GM21619 (cell line): ENCODE results near the gene HARBI1.
A peak's percentile ranks its signal among the peaks of the same experiment; 100 is the strongest.

Experiments used
- ATAC-seq: cut with Tn5 transposase; IDR thresholded peaks from one replicate; pipeline ENCODE4 v1.9.1; 2021; ENCODE audit not compliant: unreplicated experiment

Gene HARBI1, protein sequence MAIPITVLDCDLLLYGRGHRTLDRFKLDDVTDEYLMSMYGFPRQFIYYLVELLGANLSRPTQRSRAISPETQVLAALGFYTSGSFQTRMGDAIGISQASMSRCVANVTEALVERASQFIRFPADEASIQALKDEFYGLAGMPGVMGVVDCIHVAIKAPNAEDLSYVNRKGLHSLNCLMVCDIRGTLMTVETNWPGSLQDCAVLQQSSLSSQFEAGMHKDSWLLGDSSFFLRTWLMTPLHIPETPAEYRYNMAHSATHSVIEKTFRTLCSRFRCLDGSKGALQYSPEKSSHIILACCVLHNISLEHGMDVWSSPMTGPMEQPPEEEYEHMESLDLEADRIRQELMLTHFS

DNA sequence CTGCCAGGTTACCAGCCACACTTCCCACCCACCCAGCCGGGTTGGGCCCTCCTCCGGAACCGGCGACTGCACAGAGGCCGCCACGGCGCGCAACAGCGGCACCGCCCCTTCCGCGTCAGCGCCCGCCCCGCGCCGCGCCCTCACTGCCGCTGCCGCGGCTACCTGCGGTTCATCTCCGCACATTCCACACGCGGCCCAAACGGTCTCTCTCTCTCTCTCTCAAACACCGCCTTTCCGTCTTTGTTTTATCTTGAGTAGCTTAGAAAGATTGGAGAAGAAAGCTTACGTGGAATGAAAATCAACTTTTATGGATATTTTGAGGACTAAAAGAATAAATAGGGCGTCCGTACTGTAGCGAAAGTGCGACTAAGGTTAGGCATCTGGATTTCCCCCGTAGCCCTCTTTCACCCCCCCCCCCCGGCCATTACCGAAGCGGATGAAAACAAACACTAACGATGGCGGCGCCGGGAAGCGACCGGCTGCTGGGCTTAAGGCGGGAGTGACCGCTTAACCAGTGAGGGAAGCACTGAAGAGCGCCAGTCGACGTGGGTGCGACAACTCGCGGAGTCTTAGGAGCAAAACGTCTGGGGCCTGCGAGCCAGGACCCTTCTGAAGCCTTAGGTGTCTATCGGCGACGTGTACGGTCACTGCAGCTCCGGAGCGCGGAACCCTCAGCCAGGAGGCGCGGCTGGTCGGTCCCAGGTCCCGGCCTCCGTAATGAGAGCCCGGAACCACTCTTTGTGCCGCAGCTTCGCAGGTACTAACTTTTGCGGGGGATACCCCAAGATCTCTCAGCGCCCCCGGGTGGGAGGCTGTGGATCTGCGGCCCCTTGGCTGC is at the start of gene HARBI1, which contains the start of gene ATG13:
Gene HARBI1 (minus strand): TSS at position 94 of the 838 bp plus-strand sequence. CDS start 990 bp downstream, outside the sequence.
Gene ATG13 (plus strand): TSS at position 420 of the 838 bp plus-strand sequence. CDS start 26,739 bp downstream, outside the sequence.
- ATAC-seq, result peak; percentile 91

DNA sequence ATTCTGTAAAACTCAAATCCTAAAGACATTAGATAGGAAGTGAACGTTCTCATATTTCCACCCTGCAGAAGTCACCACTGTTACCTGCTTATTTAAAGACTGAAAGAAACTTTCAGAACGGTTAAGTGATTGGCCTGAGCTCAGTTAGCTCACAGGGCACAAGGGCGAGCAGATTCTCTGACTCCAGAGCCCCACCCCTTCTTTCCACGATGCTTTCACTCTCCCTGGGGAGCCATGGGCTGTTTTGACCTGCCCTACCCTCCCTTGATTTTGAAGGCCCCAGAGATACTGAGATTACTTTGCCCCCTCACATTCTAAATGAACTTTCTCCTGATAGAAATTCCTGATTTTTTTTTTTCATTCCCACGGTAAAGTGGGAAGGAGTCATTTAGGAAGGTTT is 49.5 kb upstream of the HARBI1 start:
- no peak for ATAC-seq

DNA sequence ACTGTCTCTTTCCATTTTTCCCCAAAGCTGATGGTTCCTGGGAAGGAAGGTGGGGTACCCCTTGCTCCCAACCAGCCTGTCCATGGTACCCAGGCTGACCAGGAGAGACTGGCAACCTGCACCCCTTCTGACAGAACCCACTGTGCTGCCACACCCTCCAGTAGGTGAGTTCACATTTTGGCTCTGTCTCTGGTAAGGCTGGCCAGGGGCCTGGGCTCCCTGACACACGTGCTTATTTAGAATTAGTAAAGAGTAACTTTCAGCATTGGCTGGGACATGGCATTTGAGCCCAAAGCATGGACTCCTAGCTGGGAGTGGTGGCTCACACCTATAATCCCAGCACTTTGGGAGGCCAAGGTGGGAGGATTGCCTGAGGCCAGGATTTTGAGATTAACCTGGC is 48.3 kb upstream of the HARBI1 start:
- ATAC-seq, result no peak

DNA sequence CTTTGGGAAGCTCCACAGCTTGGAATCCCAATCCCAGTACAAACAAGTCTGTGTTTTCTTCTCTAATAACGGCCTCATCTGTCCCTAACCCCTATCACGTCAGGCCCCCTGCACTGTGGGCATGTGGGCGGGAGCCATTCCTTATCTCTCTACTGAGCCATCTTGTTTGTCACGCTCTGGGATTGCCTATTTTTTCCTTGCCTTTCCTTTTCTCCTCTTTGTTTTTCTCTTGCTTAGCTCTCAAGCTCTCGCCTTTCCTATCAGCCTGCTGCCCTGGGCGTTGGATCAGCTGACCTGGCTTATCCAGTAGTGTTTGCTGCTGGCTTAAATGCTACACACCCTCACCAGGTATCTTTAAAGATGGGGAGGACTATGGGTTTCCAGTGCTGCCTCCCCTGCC is 47.6 kb upstream of the HARBI1 start:
- ATAC-seq, result no peak

DNA sequence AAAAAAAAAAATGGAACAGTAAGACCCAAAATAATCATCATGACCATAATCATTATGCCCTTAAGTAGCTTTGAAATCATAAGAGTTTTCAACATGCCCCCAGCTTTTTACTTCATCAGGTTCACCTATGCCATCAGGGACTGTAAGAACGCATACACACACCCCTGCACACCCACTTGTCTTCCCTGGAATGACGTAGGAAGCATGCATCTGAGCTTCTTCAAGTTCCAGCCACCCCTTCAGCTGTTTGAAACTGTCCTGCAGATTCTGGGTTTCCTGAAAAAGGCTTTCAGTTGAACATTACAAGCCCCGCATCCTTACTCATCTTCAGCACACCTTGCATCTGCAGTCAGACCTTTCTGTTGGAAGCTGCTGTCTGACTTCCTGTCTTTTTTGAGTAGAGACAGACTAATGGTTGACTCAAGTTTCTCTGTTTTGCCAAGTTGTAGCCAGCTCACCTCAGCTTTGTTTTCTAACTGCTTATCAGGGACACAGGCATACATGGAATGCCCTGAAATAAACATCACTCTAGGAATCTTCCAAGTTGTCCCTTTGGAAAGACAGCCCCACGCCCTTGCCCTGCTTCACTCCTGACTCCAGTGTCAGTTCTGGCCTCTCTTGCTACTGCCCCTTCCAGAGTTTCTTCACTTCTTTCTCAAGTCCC is 46.4 kb upstream of the HARBI1 start:
- no peak for ATAC-seq

DNA sequence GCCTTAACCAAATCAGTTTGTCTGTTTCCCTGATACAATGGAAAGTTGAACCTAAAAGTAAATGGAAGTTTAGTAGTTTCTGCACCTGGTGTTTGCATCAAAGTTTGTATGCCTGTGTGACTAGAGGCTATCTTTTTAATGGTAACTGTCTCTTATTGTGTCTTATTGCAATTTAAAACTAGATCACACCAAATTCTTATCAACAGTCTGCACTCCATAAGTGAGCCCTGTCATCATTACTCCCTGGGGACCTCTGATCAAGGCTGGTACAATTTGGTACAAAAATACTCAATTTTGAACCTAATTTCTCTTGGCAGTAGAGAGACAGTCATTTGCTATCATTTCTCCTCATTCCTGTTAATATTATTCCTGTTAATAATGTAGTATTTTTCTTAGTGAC is 45.3 kb upstream of the HARBI1 start:
- no peak for ATAC-seq

DNA sequence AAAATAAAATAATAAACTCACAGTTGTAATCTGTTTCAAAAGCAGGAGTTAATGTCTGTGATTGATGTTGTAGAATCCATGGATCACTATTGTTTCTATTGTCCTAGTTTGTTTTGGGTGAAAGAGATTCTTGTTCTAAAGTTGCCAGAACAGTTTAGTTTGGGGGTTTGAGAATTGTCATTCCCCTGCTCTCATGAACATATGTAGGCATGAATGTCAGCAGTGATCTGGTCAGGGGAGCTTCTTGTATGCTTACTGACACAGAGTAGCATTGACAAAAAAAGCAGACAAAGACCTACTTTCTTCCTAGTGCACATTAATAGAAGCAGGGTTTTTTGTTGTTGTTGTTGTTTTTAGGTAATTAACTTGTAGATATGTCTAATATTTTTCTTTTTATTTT is 44.8 kb upstream of the HARBI1 start:
- no peak for ATAC-seq

DNA sequence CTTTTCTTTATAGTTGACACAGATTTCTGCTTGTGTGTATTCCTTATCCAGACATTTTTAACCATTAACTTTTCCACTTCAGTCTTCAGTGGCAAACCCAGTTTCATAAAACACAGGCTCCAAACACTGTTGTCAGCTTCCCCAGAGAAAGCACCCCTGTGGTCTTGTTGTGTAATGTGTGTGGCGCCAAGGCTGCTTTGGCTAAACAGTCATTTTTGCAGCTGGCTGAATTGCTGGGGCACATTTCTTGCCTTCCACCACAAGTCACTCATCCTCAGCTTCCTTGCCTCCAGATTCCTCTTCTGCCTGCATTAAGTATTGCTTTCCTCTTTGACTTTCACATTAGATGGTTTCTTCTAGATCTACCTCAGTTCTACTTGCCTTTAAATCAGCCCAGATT is 42.9 kb upstream of the HARBI1 start:
- ATAC-seq, result no peak

DNA sequence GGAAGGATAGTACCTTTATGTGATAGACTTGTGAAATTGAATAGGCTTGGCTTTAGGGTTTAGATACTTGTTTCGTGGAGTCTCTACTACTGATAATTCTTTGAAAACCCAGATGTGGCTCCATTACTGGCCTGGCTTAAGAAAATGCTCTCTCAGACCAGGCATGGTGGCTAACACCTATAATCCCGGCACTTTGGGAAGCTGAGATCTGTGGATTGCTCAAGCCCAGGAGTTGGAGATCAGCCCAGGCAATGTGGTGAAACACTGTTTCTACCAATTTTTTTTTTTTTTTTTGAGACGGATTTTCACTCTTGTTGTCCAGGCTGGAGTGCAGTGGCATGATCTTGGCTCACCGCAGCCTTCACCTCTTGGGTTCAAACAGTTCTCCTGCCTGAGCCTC is 41.2 kb upstream of the HARBI1 start:
- ATAC-seq, result no peak

DNA sequence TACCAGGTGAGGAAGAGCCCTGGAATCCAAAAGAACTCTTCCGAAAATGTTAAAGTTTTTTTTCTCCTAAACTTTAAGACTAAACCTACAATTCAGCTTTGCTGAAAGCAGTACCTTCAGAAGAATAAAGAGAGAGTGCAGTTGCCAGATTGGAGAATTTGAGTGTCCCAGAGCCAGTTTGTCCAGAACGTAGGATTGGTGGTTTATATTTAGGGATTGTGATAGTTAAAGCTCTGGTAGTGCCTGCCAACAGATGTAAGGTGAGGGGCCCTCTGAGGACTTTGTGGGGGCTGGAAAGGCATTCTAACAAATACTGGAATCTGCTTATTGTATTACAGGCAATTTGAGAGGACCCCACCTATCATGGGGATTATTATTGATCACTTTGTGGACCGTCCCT is 40.2 kb upstream of the HARBI1 start:
- ATAC-seq, result no peak

DNA sequence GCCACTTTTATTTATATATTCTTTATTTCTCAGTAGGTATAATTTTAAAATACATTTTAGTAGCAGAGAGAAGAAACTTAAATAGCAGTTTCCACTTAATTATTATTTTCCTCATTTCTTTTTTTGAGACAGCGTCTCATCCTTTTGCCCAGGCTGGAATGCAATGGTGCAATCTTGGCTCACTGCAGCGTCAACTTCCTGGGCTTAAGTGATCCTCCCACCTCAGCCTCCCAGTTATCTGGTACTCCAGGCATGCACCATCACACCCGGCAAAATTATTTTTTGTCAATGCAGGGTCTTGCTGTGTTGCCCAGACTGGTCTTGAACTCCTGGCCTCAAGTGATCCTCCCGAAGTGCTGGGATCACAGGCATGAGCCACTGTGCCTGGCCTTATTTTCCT is 38.6 kb upstream of the HARBI1 start:
- no peak for ATAC-seq

DNA sequence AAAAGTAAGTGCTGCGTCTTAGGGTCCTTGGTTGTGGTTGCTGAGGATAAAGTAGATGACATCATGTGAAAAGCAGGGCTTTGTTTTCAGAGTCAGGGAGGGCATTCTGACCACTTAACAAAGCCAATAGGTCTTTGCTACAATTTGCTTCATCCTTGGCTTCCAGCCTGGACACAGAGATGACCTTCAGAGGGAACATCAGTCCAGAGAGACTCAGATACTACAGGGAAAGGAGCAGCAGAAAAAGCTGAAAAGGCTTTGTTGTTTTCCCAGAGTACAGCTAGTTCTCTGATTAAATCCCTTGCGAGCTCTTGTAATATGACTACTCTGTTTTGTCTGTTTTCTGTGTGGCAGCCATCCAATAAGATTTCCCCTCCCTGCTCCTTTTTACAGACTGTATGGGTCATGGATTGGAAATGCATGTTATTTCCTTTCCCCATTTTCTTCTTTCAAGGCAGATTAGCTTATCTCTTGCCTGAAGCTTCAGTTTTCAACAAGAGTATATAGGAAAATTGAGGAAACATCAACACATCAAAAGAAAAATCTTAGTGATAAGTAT is 32.2 kb upstream of the HARBI1 start:
- no peak for ATAC-seq

DNA sequence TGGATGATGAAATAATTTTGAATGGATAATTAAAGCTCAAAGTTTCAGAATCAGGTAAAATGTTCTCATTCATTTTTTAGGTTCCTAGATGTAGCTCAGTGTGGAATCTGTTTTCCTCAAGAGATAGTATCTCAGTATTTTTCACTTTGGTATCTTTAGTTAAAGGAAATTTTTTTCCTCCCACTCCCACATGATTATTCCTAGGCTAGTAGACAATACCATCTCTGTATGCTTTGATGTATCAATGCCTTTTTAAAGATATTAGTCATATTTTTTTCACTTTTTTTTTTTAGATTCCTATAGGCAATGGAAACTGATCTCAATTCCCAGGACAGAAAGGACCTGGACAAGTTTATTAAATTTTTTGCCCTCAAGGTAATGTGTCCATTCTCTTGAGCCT is 27.0 kb upstream of the HARBI1 start:
- no peak for ATAC-seq

DNA sequence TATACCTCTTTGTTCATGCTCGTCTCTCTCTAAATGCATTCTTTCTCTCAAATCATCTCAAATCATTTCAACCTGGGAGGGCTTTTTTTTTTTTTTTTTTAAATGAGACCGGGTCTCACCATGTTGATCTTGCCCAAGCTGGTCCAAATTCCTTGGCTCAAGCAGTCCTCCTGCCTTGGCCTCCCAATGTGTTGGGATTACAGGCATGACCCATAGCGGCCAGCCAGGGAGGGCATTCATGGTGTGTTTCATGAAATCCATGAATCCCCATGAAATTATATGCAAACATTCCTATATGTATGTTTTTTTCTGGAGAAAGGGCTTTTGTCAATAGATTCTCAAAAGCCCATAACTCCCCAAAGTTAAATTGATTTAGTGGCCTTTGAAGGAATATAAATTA is 26.5 kb upstream of the HARBI1 start:
- ATAC-seq, result no peak

DNA sequence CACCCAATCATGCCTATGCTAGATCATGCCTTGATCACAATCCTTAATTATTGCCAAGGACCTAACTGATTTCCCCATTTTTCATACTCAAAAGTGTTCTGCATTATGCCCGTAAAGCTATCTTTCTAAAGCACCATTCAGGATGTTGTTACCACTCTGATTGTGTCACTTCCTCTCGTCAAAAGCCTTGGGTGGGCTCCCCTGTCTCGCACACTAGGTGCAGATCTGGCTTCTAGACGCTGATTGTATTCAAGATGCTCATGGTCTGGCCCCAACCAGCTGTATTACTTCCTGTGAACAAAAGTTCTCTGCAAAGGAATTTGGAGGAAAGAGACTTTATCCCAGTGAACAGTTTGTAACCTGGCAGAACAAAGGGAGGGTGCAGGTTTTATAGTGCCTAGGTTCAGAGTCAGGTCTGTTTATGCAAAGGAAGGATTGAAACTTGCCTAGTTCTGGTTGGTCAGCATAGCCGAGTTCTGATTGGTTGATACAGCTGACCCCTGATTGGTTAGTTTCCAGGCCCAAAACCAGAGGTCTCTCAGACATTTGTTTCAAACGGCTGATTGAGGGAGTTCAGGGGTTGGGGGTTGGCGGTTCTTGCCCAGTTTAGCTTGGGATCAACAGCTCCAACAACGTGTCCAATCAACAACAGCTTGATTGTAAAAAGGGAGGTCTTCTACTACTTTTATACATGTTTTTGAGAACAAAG is 25.8 kb upstream of the HARBI1 start:
- no peak for ATAC-seq

DNA sequence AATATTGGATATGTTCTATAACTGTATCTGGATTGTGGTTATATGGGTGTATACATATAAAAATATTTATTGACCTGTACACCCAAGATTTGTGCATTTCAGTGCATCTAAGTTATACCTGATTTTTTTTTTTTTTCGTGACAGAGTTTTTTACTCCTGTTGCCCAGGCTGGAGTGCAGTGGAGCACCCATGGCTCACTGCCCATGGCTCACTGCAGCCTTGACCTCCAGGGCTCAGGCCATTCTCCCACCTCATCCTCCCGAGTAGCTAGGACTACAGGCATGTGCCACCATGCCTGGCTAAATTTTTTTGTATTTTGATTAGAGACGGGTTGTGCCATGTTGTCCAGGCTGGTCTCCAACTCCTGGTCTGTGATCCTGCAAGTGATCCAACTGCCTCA is 24.6 kb upstream of the HARBI1 start:
- no peak for ATAC-seq

DNA sequence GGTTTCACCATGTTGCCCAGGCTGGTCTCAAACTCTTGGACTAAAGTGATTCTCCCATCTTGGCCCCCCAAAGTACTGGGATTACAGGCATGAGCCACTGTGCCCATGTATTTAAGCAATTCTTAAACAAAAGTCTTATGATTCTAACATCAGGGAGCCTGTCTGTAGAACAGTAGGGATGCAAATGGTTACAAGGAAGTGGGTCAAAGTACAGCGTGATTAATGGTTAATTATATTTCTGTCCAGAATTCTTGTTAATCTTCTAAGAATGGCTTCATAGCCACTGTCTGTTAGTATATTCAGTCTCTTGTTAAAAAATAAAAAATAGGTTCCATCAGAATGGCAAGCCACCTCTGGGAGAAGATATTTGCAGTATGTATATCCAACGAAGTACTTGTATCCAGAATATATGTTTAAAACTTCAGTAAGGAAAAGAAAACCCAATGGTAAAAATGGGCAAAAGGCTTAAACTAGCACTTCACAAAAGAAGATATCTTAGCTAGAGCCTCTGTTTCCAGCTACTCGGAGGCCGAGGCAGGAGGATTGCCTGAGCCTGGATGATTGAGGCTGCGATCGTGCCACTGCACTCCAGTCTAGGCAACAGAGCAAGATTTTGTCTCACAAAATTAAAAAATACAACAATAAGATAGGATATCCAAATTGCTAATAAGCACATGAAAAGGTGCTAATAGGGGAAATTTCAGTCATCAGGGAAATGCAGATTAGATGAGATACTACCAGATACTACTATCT is 23.2 kb upstream of the HARBI1 start:
- ATAC-seq, result no peak

DNA sequence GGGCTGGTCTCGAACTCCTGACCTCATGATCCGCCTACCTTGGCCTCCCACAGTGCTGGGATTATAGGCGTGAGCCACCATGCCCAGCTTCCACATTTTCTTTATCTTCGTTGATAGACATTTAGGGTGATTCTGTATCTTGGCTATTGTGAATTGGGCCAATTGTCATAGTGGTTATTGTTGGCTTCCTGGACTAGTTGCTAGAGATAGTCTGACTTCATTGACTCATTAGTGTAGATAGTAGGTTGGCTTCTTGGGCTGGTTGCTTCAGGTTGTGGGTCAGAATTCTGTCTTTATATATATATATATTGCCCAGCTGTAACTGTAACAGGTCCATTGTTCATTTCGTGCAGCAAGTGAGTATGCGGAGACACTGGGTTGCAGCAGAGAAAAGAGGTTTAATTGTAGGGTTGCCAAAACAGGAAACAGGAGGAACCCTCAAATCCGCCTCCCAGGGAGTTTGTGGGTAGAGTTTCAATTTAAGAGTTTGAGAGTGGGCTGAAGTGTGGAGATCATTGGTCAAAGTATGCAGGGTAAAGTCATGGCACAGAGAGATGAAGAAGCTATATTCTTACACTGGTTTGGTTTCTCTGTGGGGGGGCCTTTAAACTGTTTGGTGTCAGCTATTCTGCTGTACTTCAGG is 22.3 kb upstream of the HARBI1 start:
- no peak for ATAC-seq

DNA sequence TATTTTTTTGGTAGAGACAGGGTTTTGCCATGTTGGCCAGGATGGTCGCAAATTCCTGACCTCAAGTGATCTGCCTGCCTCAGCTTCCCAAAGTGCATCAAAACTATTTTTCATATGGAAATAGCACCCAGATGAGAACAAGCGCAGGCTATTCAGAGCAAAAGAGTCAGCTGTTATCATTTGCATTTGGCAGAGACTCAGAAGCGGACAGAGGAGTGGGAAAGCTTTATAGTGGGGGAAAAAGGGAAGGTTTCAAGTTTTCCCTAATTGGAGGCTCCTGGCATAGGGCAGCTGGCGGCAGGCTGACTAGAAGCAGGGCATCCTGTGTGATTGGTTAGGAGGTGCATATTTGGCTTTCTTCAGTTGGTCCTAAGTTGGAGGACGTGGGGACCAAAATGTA is 20.5 kb upstream of the HARBI1 start:
- ATAC-seq, result no peak
